Measurements from ENCODE around the gene NPY. TPM values are rescaled to one million over a fixed set of nuclear protein-coding genes. Genes with fewer than 3 reads are reported as not detected.

The NPY gene
- polyA plus RNA-seq, 2 of the 4 experiments (the other 2 are of a cell fraction), result not detected

DNA sequence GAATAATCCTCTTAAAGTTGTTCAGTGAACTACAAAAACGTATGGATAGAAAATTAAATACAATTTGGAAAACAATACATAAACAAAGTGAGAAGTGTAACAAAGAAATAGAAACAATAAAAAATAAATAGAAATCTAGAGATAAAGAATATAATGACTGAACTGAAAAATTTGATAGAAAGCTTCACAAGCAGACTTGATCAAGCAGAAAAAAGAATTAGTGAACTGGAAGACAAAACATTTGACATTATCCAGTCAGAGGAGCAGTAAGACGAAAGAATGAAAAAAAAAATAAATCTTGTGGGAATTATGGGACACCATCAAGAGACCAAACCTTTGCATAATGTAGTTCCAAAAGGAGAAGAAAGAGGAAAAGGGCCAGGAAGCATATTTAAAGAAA is 32.4 kb upstream of the NPY start (continued):
- TF ChIP-seq, protein P1, sequence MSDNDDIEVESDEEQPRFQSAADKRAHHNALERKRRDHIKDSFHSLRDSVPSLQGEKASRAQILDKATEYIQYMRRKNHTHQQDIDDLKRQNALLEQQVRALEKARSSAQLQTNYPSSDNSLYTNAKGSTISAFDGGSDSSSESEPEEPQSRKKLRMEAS (IDR thresholded peaks at IDR 0.05), result no peak
- TF ChIP-seq ZFP36 (IDR thresholded peaks at IDR 0.05; ENCODE audit: borderline replicate concordance, partially characterized antibody) (no peak), KDM5A (IDR thresholded peaks at IDR 0.05) (no peak), GATA3 (IDR thresholded peaks at IDR 0.05; ENCODE audit: borderline replicate concordance) (no peak), RNF2 (IDR thresholded peaks at IDR 0.05; ENCODE audit: borderline replicate concordance, low read depth) (no peak), RCOR1 (IDR thresholded peaks at IDR 0.05; ENCODE audit: low read depth, low read length) (no peak)
- TF ChIP-seq, protein P2, sequence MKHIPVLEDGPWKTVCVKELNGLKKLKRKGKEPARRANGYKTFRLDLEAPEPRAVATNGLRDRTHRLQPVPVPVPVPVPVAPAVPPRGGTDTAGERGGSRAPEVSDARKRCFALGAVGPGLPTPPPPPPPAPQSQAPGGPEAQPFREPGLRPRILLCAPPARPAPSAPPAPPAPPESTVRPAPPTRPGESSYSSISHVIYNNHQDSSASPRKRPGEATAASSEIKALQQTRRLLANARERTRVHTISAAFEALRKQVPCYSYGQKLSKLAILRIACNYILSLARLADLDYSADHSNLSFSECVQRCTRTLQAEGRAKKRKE (CRISPR knock-in tag; IDR thresholded peaks at IDR 0.05; ENCODE audit: low read depth), result no peak

DNA sequence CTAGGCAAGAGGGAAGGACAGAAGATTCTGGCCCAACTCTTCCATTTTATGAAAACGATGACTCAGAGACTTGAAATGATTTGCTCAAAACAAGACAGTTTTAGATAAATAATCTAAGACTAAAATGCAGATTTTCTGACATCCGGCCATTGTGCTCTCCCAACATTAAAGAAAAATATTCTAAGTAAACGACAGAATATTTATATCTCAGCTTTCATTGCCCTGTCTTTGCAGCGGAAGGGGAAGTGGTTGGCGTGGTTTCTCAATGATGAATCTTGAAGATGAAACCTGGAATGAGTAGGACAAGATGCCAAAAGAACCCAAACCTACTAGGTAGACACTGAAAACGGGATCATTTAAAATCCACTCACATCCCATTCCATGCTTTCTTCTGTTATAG is 28.9 kb upstream of the NPY start:
- no peak for TF ChIP-seq SMC3 (IDR thresholded peaks at IDR 0.05)
- TF ChIP-seq, protein P3, sequence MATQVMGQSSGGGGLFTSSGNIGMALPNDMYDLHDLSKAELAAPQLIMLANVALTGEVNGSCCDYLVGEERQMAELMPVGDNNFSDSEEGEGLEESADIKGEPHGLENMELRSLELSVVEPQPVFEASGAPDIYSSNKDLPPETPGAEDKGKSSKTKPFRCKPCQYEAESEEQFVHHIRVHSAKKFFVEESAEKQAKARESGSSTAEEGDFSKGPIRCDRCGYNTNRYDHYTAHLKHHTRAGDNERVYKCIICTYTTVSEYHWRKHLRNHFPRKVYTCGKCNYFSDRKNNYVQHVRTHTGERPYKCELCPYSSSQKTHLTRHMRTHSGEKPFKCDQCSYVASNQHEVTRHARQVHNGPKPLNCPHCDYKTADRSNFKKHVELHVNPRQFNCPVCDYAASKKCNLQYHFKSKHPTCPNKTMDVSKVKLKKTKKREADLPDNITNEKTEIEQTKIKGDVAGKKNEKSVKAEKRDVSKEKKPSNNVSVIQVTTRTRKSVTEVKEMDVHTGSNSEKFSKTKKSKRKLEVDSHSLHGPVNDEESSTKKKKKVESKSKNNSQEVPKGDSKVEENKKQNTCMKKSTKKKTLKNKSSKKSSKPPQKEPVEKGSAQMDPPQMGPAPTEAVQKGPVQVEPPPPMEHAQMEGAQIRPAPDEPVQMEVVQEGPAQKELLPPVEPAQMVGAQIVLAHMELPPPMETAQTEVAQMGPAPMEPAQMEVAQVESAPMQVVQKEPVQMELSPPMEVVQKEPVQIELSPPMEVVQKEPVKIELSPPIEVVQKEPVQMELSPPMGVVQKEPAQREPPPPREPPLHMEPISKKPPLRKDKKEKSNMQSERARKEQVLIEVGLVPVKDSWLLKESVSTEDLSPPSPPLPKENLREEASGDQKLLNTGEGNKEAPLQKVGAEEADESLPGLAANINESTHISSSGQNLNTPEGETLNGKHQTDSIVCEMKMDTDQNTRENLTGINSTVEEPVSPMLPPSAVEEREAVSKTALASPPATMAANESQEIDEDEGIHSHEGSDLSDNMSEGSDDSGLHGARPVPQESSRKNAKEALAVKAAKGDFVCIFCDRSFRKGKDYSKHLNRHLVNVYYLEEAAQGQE (IDR thresholded peaks at IDR 0.05), result no peak
- TF ChIP-seq ZSCAN20 (CRISPR knock-in tag; IDR thresholded peaks at IDR 0.05), result no peak
- no peak for TF ChIP-seq CHD4 (IDR thresholded peaks at IDR 0.05; ENCODE audit: borderline replicate concordance)
- TF ChIP-seq POLR2AphosphoS2 (conservative IDR thresholded peaks at IDR 0.05; ENCODE audit: low read length), result no peak
- TF ChIP-seq, protein P4, sequence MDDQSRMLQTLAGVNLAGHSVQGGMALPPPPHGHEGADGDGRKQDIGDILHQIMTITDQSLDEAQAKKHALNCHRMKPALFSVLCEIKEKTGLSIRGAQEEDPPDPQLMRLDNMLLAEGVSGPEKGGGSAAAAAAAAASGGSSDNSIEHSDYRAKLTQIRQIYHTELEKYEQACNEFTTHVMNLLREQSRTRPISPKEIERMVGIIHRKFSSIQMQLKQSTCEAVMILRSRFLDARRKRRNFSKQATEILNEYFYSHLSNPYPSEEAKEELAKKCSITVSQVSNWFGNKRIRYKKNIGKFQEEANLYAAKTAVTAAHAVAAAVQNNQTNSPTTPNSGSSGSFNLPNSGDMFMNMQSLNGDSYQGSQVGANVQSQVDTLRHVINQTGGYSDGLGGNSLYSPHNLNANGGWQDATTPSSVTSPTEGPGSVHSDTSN (IDR thresholded peaks at IDR 0.05), result no peak
- TF ChIP-seq RAD21 (conservative IDR thresholded peaks at IDR 0.05 in 1 of 2, IDR thresholded peaks at IDR 0.05 in 1 of 2), result no peak
- no peak for TF ChIP-seq TFCP2L1 (CRISPR knock-in tag; IDR thresholded peaks at IDR 0.05)
- TF ChIP-seq, protein P5, sequence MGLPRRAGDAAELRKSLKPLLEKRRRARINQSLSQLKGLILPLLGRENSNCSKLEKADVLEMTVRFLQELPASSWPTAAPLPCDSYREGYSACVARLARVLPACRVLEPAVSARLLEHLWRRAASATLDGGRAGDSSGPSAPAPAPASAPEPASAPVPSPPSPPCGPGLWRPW (IDR thresholded peaks at IDR 0.05), result no peak
- TF ChIP-seq, protein P6, sequence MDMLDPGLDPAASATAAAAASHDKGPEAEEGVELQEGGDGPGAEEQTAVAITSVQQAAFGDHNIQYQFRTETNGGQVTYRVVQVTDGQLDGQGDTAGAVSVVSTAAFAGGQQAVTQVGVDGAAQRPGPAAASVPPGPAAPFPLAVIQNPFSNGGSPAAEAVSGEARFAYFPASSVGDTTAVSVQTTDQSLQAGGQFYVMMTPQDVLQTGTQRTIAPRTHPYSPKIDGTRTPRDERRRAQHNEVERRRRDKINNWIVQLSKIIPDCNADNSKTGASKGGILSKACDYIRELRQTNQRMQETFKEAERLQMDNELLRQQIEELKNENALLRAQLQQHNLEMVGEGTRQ (IDR thresholded peaks at IDR 0.05), result no peak
- TF ChIP-seq MAFK (IDR thresholded peaks at IDR 0.05; ENCODE audit: partially characterized antibody), result no peak
- TF ChIP-seq EP300 (IDR thresholded peaks at IDR 0.05), result no peak
- TF ChIP-seq MAZ (IDR thresholded peaks at IDR 0.05; ENCODE audit: borderline replicate concordance, low read depth, low read length), result no peak
- no peak for TF ChIP-seq FOSL2 (IDR thresholded peaks at IDR 0.05)
- no peak for TF ChIP-seq FOSL2 (CRISPR knock-in tag; IDR thresholded peaks at IDR 0.05)
- no peak for TF ChIP-seq ESRRA (IDR thresholded peaks at IDR 0.05; ENCODE audit: borderline replicate concordance, low read length)
- DNase-seq (ENCODE audit: low read depth in 1 of 2, low spot score in 1 of 2) (no peak), FAIRE-seq (no peak), ATAC-seq (no peak)
- CTCF ChIA-PET, result interaction anchor here (1.5 kb wide), 1 partner anchor 10 kb away, joined by 4 read pairs; no protein-coding TSS in a partner anchor
- Histone ChIP-seq H3K9me3 (no peaks in the 10 kb centered on the region), H3K4me2 (no peak overlapping the region), H3K4me3 (no peak overlapping the region), H3K27ac (no peak overlapping the region), H3K4me1 (no peaks in the 10 kb centered on the region)
- 6% methylated on average over 6 of the region's 6 CpGs for WGBS (ENCODE audit: missing lambda C conversion rate)
- POLR2A ChIA-PET, result no interaction called here
